GOT3 (cell line): ENCODE measurements around the gene OBI1.

Source experiments
- DNase-seq: peaks from one replicate; lab custom pipeline; 2025; ENCODE audit warnings: mixed read lengths; lab: John Stamatoyannopoulos, UW

Gene OBI1

GRCh38 chr13:78587395-78587794, 71.6 kb downstream of the OBI1 start:
- DNase-seq: no peak

DNA sequence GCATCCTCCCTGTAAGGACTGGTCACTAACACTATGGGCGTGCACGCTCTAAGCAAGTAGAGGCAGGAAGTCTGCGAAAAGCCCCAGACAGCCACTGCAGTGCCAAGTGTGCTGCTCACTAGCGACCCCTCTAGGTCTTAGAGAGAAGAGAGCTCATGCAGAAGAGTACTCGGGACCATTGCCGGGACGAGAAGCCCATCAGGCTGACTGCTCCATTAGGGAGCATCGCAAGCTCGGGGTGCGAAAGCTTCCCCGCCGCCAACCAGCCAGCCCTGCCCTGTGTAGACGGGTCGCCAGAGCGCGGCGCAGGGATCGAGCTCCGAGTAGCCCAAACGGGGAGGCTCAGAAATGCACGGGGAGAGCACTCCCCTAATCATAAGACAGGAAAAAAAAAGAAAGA, 72.2 kb downstream of the OBI1 start:
- DNase-seq: no peak

GRCh38 chr13:78576261-78576660, 82.7 kb downstream of the OBI1 start:
- DNase-seq: no peak

GRCh38 chr13:78572459-78572858, 86.5 kb downstream of the OBI1 start:
- no peak for DNase-seq

- no peak for DNase-seq
Observed at GRCh38 chr13:78569029-78569428, 89.9 kb downstream of the OBI1 start.

DNA sequence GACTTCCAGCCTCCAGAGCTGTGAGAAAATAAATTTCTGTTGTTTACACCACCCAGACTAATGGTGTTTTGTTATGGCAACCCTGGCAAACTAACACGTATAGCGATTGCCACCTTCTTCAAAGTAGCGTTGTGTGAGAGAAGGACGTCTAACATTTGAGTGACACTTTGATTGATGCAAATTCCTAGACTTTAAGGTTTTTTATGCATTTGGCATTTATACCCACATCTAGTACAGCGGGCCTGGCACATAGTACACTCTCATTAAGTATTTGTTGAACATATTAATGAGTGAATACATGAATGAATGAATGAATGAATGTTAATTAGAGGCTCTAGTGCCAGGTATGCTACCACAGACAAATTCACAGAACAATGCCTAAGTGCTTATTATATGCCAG, 92.3 kb downstream of the OBI1 start:
- DNase-seq: no peak
